Sigmoid colon (tissue), 7 donors: Measurements from ENCODE around the gene CD80. TPM values are rescaled to one million over a fixed set of nuclear protein-coding genes. Genes with fewer than 3 reads are reported as not detected.

Experiments used
- DNase-seq: peaks from one replicate; pipeline ENCODE4 v3.0.0-alpha.2; 2019
- H3K27ac ChIP-seq, 4 donors: fragments of 200-600 bp; sonication (generic); one replicate each; pipeline ENCODE4 v1.5.1; 2016 to 2019; ENCODE audit warnings: mild to moderate bottlenecking in 1 of 4
- H3K27me3 ChIP-seq, 3 donors: fragments of 200-600 bp; sonication (generic); one replicate each; pipeline ENCODE4 v1.5.1; 2019; ENCODE audit warnings: mild to moderate bottlenecking in 1 of 3
- H3K36me3 ChIP-seq, 4 donors: fragments of 200-600 bp; sonication (generic); one replicate each; pipeline ENCODE4 v1.5.1; 2016 to 2019
- H3K4me1 ChIP-seq, 4 donors: fragments of 200-600 bp; sonication (generic); one replicate each; pipeline ENCODE4 v1.5.1; 2017 to 2019
- H3K4me3 ChIP-seq, 4 donors: fragments of 200-600 bp; sonication (generic); one replicate each; pipeline ENCODE4 v1.5.1; 2017 to 2019; ENCODE audit warnings: mild to moderate bottlenecking in 2 of 4, moderate library complexity in 1 of 4
- H3K9me3 ChIP-seq, 4 donors: fragments of 200-600 bp in 3 of 4; sonication (generic) in 3 of 4; one replicate each; pipeline versions ENCODE4 v1.5.1 to v1.6.1; 2013 to 2019
- CTCF ChIP-seq, 4 experiments: fragments of 450-650 bp in 3 of 4; fragments of 200-600 bp in 1 of 4; IDR thresholded peaks; one replicate each; pipeline ENCODE4 v1.5.1; 2016 to 2019; ENCODE audit warnings: antibody characterized with exemption in 4 of 4, mild to moderate bottlenecking in 3 of 4, moderate library complexity in 2 of 4
- EP300 ChIP-seq, 4 donors: sonication (generic); formaldehyde crosslinking; IDR thresholded peaks; one replicate each; pipeline ENCODE4 v1.6.1; 2017; ENCODE audit warnings: antibody characterized with exemption in 4 of 4
- POLR2A ChIP-seq, 2 donors: fragments of 450-650 bp; IDR thresholded peaks; one replicate each; pipeline ENCODE4 v1.6.1; 2016; ENCODE audit warnings: antibody characterized with exemption in 2 of 2, mild to moderate bottlenecking in 2 of 2, moderate library complexity in 2 of 2
- POLR2AphosphoS5 ChIP-seq, 4 donors: sonication (generic); formaldehyde crosslinking; IDR thresholded peaks; one replicate each; pipeline ENCODE4 v1.6.1; 2017; ENCODE audit warnings: antibody characterized with exemption in 4 of 4
- WGBS, 2 donors: extraction: QIAGEN DNeasy Blood & Tissue Kit; methylation state at CpG; one replicate each; pipeline ENCODE4 v1.1.7; 2013; 5-methylcytosine and 5-hydroxymethylcytosine counted together
- intact Hi-C: fragments of 100-400 bp; cut with DNase I; formaldehyde crosslinking; loops from one replicate; pipeline ENCODE4 v1.15.1; 2023
- polyA plus RNA-seq, 3 donors: library from polyadenylated mRNA; stranded (reverse); fragments of 200-250 nt; gene quantifications; one replicate each; pipeline ENCODE4 v1.2.3, GENCODE V29; 2013
- total RNA-seq, 4 donors: library from RNA; depleted of rRNA; stranded (reverse); fragments of >200 nt; gene quantifications; one replicate each; pipeline ENCODE4 v1.1.0, GENCODE V29; 2016
- donor health status: healthy with polysubstance abuse.
- donor health status: Bipolar disorder and iron deficiency.
- donor health status: healthy.

Gene CD80
- total and polyA plus RNA-seq, 7 donors, result 0.27 to 2.2 (median 1.6) TPM; not detected in 3

- H3K4me3 ChIP-seq, result no peak overlapping the region
- no peaks in the 10 kb centered on the region for H3K27me3 ChIP-seq
- DNase-seq, result no peak
- H3K27ac ChIP-seq, result no peak overlapping the region
- 89 to 91% methylated on average over 9 of the region's 9 CpGs for WGBS, 2 donors
- H3K36me3 ChIP-seq, result no peaks in the 10 kb centered on the region
- H3K9me3 ChIP-seq, result no peaks in the 10 kb centered on the region
- no peak for TF ChIP-seq POLR2A (IDR thresholded peaks at IDR 0.05)
- TF ChIP-seq CTCF (IDR thresholded peaks at IDR 0.05), result no peak
- TF ChIP-seq POLR2AphosphoS5 (IDR thresholded peaks at IDR 0.05), result no peak
- TF ChIP-seq EP300 (IDR thresholded peaks at IDR 0.05), result no peak
- intact Hi-C loops, result no loop called here
- H3K4me1 ChIP-seq, result no peaks in the 10 kb centered on the region
Observed at GRCh38 chr3:119550192-119550910, 9.1 kb downstream of the CD80 start.

GRCh38 chr3:119548341-119548740 is 11.1 kb downstream of the CD80 start:
- intact Hi-C loops, result no loop called here
- no peaks in the 10 kb centered on the region for H3K36me3 ChIP-seq
- 58 to 79% methylated on average over 3 of the region's 3 CpGs for WGBS, 2 donors
- TF ChIP-seq EP300 (IDR thresholded peaks at IDR 0.05), result no peak
- TF ChIP-seq POLR2AphosphoS5 (IDR thresholded peaks at IDR 0.05), result no peak
- TF ChIP-seq POLR2A (IDR thresholded peaks at IDR 0.05), result no peak
- TF ChIP-seq CTCF (IDR thresholded peaks at IDR 0.05), result no peak
- no peaks in the 10 kb centered on the region for H3K9me3 ChIP-seq
- no peaks in the 10 kb centered on the region for H3K4me1 ChIP-seq
- H3K27ac ChIP-seq, result no peak overlapping the region
- no peaks in the 10 kb centered on the region for H3K27me3 ChIP-seq
- no peak overlapping the region for H3K4me3 ChIP-seq
- no peak for DNase-seq

DNA sequence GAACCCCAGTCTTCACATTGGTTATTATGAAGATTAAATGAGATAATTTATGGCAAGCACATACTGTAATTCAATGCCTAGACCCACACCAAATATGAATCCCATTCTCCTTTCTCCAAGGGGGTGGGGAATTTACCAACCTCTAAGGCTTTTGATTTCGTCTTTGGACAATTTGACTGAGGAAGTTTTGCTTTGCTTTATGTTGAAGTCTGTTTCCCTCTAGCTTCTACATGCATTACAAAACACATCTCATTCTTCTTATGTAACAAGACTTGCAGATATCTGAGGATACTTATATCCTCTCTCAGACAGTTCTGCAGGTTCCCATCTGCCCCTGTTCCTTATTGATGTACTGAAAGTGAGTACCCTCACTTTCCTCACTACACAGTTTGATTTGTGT is 12.2 kb downstream of the CD80 start:
- intact Hi-C loops, result no loop called here
- Histone ChIP-seq H3K27ac (no peak overlapping the region), H3K36me3 (no peaks in the 10 kb centered on the region), H3K27me3 (no peaks in the 10 kb centered on the region), H3K9me3 (no peaks in the 10 kb centered on the region), H3K4me1 (no peaks in the 10 kb centered on the region), H3K4me3 (no peak overlapping the region)
- DNase-seq, result no peak
- TF ChIP-seq CTCF (IDR thresholded peaks at IDR 0.05) (no peak), POLR2AphosphoS5 (IDR thresholded peaks at IDR 0.05) (no peak), POLR2A (IDR thresholded peaks at IDR 0.05) (no peak), EP300 (IDR thresholded peaks at IDR 0.05) (no peak)
- WGBS, 2 donors, result 85 to 87% methylated on average over 1 of the region's 1 CpG

GRCh38 chr3:119543147-119543546 is 16.3 kb downstream of the CD80 start:
- no peak overlapping the region for H3K27ac ChIP-seq
- H3K9me3 ChIP-seq, result no peaks in the 10 kb centered on the region
- TF ChIP-seq CTCF (IDR thresholded peaks at IDR 0.05) (no peak), EP300 (IDR thresholded peaks at IDR 0.05) (no peak), POLR2A (IDR thresholded peaks at IDR 0.05) (no peak), POLR2AphosphoS5 (IDR thresholded peaks at IDR 0.05) (no peak)
- H3K27me3 ChIP-seq, result no peaks in the 10 kb centered on the region
- DNase-seq, result no peak
- H3K4me3 ChIP-seq, result no peak overlapping the region
- intact Hi-C loops, result no loop called here
- no peaks in the 10 kb centered on the region for H3K36me3 ChIP-seq
- H3K4me1 ChIP-seq, result no peaks in the 10 kb centered on the region
- WGBS, 2 donors, result 84 to 94% methylated on average over 7 of the region's 7 CpGs
